MM.1S (cell line): ENCODE data around the gene OSTN.

Source experiments
- EZH2phosphoT487 ChIP-seq: fragments of 300-600 bp; sonication (generic); IDR thresholded peaks from 2 replicates; pipeline ENCODE4 v1.6.1; 2018; ENCODE audit warnings: antibody characterized with exemption, low read length
- TF ChIP-seq, protein P1 (sequence below): fragments of 300-600 bp; sonication (generic); IDR thresholded peaks from 2 replicates; pipeline ENCODE4 v1.5.1; 2016; ENCODE audit warnings: antibody characterized with exemption, low read length, mixed read lengths

DNA sequence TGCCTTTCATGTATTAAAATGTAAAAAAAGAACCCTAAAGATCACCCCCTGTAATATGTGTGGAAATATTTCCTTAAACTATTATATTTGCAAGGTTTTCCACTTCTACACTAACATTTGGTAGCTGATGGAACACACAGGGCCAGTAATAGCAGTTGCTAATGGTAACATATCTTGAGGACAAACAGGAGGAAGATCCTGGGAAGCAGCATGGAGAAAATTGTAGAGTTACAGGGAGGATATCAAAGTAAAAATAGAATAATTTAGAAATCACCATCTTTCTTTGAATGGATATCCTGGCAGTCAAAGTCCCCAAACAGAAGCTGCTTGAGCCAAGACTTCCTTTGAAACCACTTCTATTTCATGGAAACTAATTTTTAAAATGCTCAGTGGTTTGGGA, 29.5 kb upstream of the OSTN start:
- TF ChIP-seq EZH2phosphoT487 = no peak
- TF ChIP-seq, protein P1, sequence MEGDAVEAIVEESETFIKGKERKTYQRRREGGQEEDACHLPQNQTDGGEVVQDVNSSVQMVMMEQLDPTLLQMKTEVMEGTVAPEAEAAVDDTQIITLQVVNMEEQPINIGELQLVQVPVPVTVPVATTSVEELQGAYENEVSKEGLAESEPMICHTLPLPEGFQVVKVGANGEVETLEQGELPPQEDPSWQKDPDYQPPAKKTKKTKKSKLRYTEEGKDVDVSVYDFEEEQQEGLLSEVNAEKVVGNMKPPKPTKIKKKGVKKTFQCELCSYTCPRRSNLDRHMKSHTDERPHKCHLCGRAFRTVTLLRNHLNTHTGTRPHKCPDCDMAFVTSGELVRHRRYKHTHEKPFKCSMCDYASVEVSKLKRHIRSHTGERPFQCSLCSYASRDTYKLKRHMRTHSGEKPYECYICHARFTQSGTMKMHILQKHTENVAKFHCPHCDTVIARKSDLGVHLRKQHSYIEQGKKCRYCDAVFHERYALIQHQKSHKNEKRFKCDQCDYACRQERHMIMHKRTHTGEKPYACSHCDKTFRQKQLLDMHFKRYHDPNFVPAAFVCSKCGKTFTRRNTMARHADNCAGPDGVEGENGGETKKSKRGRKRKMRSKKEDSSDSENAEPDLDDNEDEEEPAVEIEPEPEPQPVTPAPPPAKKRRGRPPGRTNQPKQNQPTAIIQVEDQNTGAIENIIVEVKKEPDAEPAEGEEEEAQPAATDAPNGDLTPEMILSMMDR = no peak
